Measurements from ENCODE around the gene NCOA7. TPM values are rescaled to one million over a fixed set of nuclear protein-coding genes. Genes with fewer than 3 reads are reported as not detected.
A peak's percentile ranks its signal among the peaks of the same experiment; 100 is the strongest.
"Not testable (repeated sequence)": the region's sequence is repeated elsewhere in the genome, so short reads cannot be mapped to it uniquely, and the experiment has no call there.

The NCOA7 gene
- total RNA-seq, 1 donor from 2014 or later = 53.7 TPM

- intact Hi-C loops (cut with micrococcal nuclease) = no loop called here
- peak; percentile 14 for DNase-seq
- no peak overlapping the region for H3K4me3 Mint-ChIP-seq
Measured at GRCh38 chr6:125802943-125803377, 12.2 kb downstream of the NCOA7 start.

GRCh38 chr6:125804264-125804663 lies 13.5 kb downstream of the NCOA7 start:
- intact Hi-C loops (cut with micrococcal nuclease) = no loop called here
- H3K27ac Mint-ChIP-seq = peak overlapping the region; percentile 39
- H3K9me3 Mint-ChIP-seq = no peaks in the 10 kb centered on the region
- H3K27me3 Mint-ChIP-seq = no peaks in the 10 kb centered on the region
- peak; percentile 59 for DNase-seq
- H3K4me1 Mint-ChIP-seq = peaks cover 57% of the 10 kb centered on the region
- H3K4me3 Mint-ChIP-seq = no peak overlapping the region
- peaks cover 44% of the 10 kb centered on the region for H3K36me3 Mint-ChIP-seq (ENCODE audit: low read depth)

More at GRCh38 chr6:125802943-125803377, 12.2 kb downstream of the NCOA7 start:
- peaks cover 39% of the 10 kb centered on the region for H3K36me3 Mint-ChIP-seq (ENCODE audit: low read depth)
- no peaks in the 10 kb centered on the region for H3K9me3 Mint-ChIP-seq
- peaks cover 50% of the 10 kb centered on the region for H3K4me1 Mint-ChIP-seq
- H3K27me3 Mint-ChIP-seq = no peaks in the 10 kb centered on the region
- no peak overlapping the region for H3K27ac Mint-ChIP-seq

- H3K27ac Mint-ChIP-seq; H3K4me3 Mint-ChIP-seq; H3K9me3 Mint-ChIP-seq; H3K27me3 Mint-ChIP-seq; intact Hi-C loops (cut with micrococcal nuclease): not testable (repeated sequence)
- peaks cover 57% of the 10 kb centered on the region for H3K4me1 Mint-ChIP-seq
- peaks cover 41% of the 10 kb centered on the region for H3K36me3 Mint-ChIP-seq (ENCODE audit: low read depth)
- DNase-seq = peak; percentile 40
Measured at GRCh38 chr6:125804866-125805425, 14.2 kb downstream of the NCOA7 start.

GRCh38 chr6:125806813-125807212 lies 16.1 kb downstream of the NCOA7 start:
- peaks cover 34% of the 10 kb centered on the region for H3K36me3 Mint-ChIP-seq (ENCODE audit: low read depth)
- no peaks in the 10 kb centered on the region for H3K27me3 Mint-ChIP-seq
- intact Hi-C loops (cut with micrococcal nuclease) = loop anchor here (1.0 kb wide), 3 partner anchors 13 to 103 kb away; no protein-coding TSS in a partner anchor
- H3K4me3 Mint-ChIP-seq = peak overlapping the region; percentile 46
- H3K9me3 Mint-ChIP-seq = no peaks in the 10 kb centered on the region
- DNase-seq = peak; percentile 45
- H3K4me1 Mint-ChIP-seq = peaks cover 63% of the 10 kb centered on the region
- peak overlapping the region; percentile 79 for H3K27ac Mint-ChIP-seq

- Mint-ChIP-seq H3K36me3 (ENCODE audit: low read depth) (peaks cover 30% of the 10 kb centered on the region), H3K4me3 (peak overlapping the region; percentile 46), H3K27me3 (no peaks in the 10 kb centered on the region), H3K9me3 (no peaks in the 10 kb centered on the region), H3K27ac (peak overlapping the region; percentile 79), H3K4me1 (peaks cover 63% of the 10 kb centered on the region)
- intact Hi-C loops (cut with micrococcal nuclease) = loop anchor here (1.0 kb wide), 3 partner anchors 13 to 103 kb away; no protein-coding TSS in a partner anchor
- peak; percentile 50 for DNase-seq
Measured at GRCh38 chr6:125807293-125807692, 16.5 kb downstream of the NCOA7 start.

GRCh38 chr6:125808060-125808459 lies 17.3 kb downstream of the NCOA7 start:
- Mint-ChIP-seq H3K27me3 (no peaks in the 10 kb centered on the region), H3K4me1 (peaks cover 66% of the 10 kb centered on the region), H3K9me3 (no peaks in the 10 kb centered on the region), H3K36me3 (ENCODE audit: low read depth) (peaks cover 33% of the 10 kb centered on the region), H3K27ac (peak overlapping the region; percentile 55), H3K4me3 (peak overlapping the region; percentile 26)
- intact Hi-C loops (cut with micrococcal nuclease) = no loop called here
- peak; percentile 53 for DNase-seq

GRCh38 chr6:125808591-125808990 lies 17.8 kb downstream of the NCOA7 start:
- H3K4me3 Mint-ChIP-seq = no peak overlapping the region
- H3K27ac Mint-ChIP-seq = peak overlapping the region; percentile 55
- peaks cover 35% of the 10 kb centered on the region for H3K36me3 Mint-ChIP-seq (ENCODE audit: low read depth)
- H3K27me3 Mint-ChIP-seq = no peaks in the 10 kb centered on the region
- no peak for DNase-seq
- no peaks in the 10 kb centered on the region for H3K9me3 Mint-ChIP-seq
- intact Hi-C loops (cut with micrococcal nuclease) = no loop called here
- H3K4me1 Mint-ChIP-seq = peaks cover 64% of the 10 kb centered on the region

GRCh38 chr6:125809570-125810170 lies 18.9 kb downstream of the NCOA7 start:
- no peak overlapping the region for H3K27ac Mint-ChIP-seq
- no peak for DNase-seq
- H3K9me3 Mint-ChIP-seq = no peaks in the 10 kb centered on the region
- H3K4me1 Mint-ChIP-seq = peaks cover 61% of the 10 kb centered on the region
- intact Hi-C loops (cut with micrococcal nuclease) = no loop called here
- no peak overlapping the region for H3K4me3 Mint-ChIP-seq
- H3K36me3 Mint-ChIP-seq (ENCODE audit: low read depth) = peaks cover 31% of the 10 kb centered on the region
- no peaks in the 10 kb centered on the region for H3K27me3 Mint-ChIP-seq

- Mint-ChIP-seq H3K4me3 (no peak overlapping the region), H3K36me3 (ENCODE audit: low read depth) (peaks cover 36% of the 10 kb centered on the region), H3K27me3 (no peaks in the 10 kb centered on the region), H3K4me1 (peaks cover 60% of the 10 kb centered on the region), H3K27ac (no peak overlapping the region), H3K9me3 (no peaks in the 10 kb centered on the region)
- intact Hi-C loops (cut with micrococcal nuclease) = no loop called here
- DNase-seq = no peak
Measured at GRCh38 chr6:125810445-125810844, 19.7 kb downstream of the NCOA7 start.

- peak; percentile 44 for DNase-seq
- Mint-ChIP-seq H3K4me3 (no peak overlapping the region), H3K9me3 (no peaks in the 10 kb centered on the region), H3K27ac (no peak overlapping the region), H3K4me1 (peaks cover 56% of the 10 kb centered on the region), H3K27me3 (no peaks in the 10 kb centered on the region), H3K36me3 (ENCODE audit: low read depth) (peaks cover 41% of the 10 kb centered on the region)
- intact Hi-C loops (cut with micrococcal nuclease) = no loop called here
Measured at GRCh38 chr6:125811259-125811658, 20.5 kb downstream of the NCOA7 start.

- peak; percentile 49 for DNase-seq
- intact Hi-C loops (cut with micrococcal nuclease) = no loop called here
- H3K4me1 Mint-ChIP-seq = peaks cover 52% of the 10 kb centered on the region
- no peaks in the 10 kb centered on the region for H3K27me3 Mint-ChIP-seq
- H3K27ac Mint-ChIP-seq = peak overlapping the region; percentile 68
- peaks cover 50% of the 10 kb centered on the region for H3K36me3 Mint-ChIP-seq (ENCODE audit: low read depth)
- no peak overlapping the region for H3K4me3 Mint-ChIP-seq
- no peaks in the 10 kb centered on the region for H3K9me3 Mint-ChIP-seq
Measured at GRCh38 chr6:125812394-125813292, 21.9 kb downstream of the NCOA7 start.

- H3K36me3 Mint-ChIP-seq (ENCODE audit: low read depth) = peaks cover 47% of the 10 kb centered on the region
- H3K9me3 Mint-ChIP-seq = no peaks in the 10 kb centered on the region
- no peak overlapping the region for H3K27ac Mint-ChIP-seq
- intact Hi-C loops (cut with micrococcal nuclease) = loop anchor here (2.0 kb wide), 1 partner anchor 14 kb away; no protein-coding TSS in a partner anchor
- no peaks in the 10 kb centered on the region for H3K27me3 Mint-ChIP-seq
- DNase-seq = peak; percentile 54
- peak overlapping the region; percentile 17 for H3K4me3 Mint-ChIP-seq
- peaks cover 45% of the 10 kb centered on the region for H3K4me1 Mint-ChIP-seq
Measured at GRCh38 chr6:125814481-125814880, 23.7 kb downstream of the NCOA7 start.

- Mint-ChIP-seq H3K4me3 (no peak overlapping the region), H3K36me3 (ENCODE audit: low read depth) (peaks cover 54% of the 10 kb centered on the region), H3K27me3 (no peaks in the 10 kb centered on the region), H3K27ac (peak overlapping the region; percentile 68), H3K9me3 (no peaks in the 10 kb centered on the region), H3K4me1 (peaks cover 45% of the 10 kb centered on the region)
- intact Hi-C loops (cut with micrococcal nuclease) = loop anchor here (2.0 kb wide), 1 partner anchor 14 kb away; no protein-coding TSS in a partner anchor
- DNase-seq = peak; percentile 24
Measured at GRCh38 chr6:125815080-125815910, 24.5 kb downstream of the NCOA7 start.

All from activated CD4-positive, alpha-beta T cell treated with anti-CD3 and anti-CD28 coated beads, Interleukin-2, amount 10 ng/mL, durations not matched to agents 24 days and 14 days (primary cell).